Measurements from ENCODE around the gene CCDC102B.
"Not testable (repeated sequence)": the region's sequence is repeated elsewhere in the genome, so short reads cannot be mapped to it uniquely, and the experiment has no call there.

CCDC102B gene

DNA sequence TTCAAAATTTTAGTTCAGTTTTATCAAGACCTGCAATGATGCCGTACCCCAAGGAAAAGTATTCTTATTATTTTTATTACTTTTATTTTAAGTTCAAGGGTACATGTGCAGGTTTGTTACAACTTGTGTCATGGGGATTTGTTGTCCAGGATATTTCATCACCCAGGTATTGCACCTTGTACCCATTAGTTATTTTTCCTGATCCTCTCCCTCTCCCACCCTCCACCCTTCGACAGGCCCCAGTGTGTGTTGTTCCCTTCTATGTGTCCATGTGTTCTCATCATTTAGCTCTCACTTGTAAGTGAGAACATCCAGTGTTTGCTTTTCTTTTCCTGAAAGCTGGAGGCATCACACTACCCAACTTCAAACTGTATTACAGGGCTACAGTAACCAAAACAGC is 122.0 kb downstream of the CCDC102B start:
- H3K36me3 ChIP-seq (ENCODE audit: control insufficient read depth, low read depth, low read length) = no peaks in the 10 kb centered on the region
- H3K27ac ChIP-seq (ENCODE audit: low read length) = no peak overlapping the region
- no peaks in the 10 kb centered on the region for H3K4me1 ChIP-seq (ENCODE audit: control insufficient read depth, low read depth, low read length)
- no peak overlapping the region for H3K4me3 ChIP-seq (ENCODE audit: low read length)
- H3K9me3 ChIP-seq (ENCODE audit: control insufficient read depth, low read depth, low read length) = no peaks in the 10 kb centered on the region
- no peak overlapping the region for H3K9ac ChIP-seq (ENCODE audit: low read length)
- H3K27me3 ChIP-seq (ENCODE audit: control insufficient read depth, insufficient read depth, low read length) = no peaks in the 10 kb centered on the region

DNA sequence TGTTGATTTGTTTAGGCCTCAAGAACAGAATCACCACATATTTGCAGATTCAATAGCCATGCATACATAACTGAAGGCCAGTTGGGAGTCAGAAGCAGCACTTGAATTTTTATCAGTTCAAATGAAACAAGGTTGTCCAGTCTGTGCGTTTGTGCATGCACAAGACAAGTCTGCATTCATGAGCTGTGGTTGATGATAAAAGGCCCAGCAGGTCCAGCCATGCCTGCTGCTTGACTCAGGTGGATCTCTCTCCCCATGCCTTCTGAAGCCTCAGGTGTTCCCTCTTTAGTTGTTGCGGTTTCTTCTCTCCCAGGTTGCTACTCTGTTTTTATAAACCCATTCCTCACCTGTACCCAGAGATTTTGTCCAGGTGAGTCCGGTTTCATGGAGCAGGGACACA is 124.5 kb downstream of the CCDC102B start:
- H3K27me3 ChIP-seq (ENCODE audit: control insufficient read depth, insufficient read depth, low read length) = no peaks in the 10 kb centered on the region
- no peaks in the 10 kb centered on the region for H3K9me3 ChIP-seq (ENCODE audit: control insufficient read depth, low read depth, low read length)
- no peak overlapping the region for H3K4me3 ChIP-seq (ENCODE audit: low read length)
- H3K4me1 ChIP-seq (ENCODE audit: control insufficient read depth, low read depth, low read length) = no peaks in the 10 kb centered on the region
- H3K27ac ChIP-seq (ENCODE audit: low read length) = no peak overlapping the region
- H3K9ac ChIP-seq (ENCODE audit: low read length) = no peak overlapping the region
- no peaks in the 10 kb centered on the region for H3K36me3 ChIP-seq (ENCODE audit: control insufficient read depth, low read depth, low read length)

DNA sequence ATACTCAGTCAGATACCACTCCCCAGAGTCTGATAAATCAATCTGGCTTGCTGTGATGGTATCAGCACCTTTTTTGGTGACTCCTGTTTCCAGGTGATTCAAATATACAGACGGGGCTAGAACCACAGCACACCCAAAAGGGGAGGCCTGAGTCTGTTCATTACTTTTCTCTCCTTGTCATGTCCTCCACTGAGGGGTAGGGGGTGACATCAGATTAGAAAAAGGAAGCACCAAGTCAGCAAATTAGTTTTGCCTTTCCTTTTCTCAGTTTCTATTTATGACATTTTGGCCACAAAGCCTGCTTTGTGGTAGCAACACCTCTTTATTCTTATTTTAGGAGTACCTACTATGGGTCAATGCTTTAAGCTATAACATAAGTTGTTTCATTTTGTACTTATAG is 127.4 kb downstream of the CCDC102B start:
- no peak overlapping the region for H3K4me3 ChIP-seq (ENCODE audit: low read length)
- H3K27ac ChIP-seq (ENCODE audit: low read length) = no peak overlapping the region

DNA sequence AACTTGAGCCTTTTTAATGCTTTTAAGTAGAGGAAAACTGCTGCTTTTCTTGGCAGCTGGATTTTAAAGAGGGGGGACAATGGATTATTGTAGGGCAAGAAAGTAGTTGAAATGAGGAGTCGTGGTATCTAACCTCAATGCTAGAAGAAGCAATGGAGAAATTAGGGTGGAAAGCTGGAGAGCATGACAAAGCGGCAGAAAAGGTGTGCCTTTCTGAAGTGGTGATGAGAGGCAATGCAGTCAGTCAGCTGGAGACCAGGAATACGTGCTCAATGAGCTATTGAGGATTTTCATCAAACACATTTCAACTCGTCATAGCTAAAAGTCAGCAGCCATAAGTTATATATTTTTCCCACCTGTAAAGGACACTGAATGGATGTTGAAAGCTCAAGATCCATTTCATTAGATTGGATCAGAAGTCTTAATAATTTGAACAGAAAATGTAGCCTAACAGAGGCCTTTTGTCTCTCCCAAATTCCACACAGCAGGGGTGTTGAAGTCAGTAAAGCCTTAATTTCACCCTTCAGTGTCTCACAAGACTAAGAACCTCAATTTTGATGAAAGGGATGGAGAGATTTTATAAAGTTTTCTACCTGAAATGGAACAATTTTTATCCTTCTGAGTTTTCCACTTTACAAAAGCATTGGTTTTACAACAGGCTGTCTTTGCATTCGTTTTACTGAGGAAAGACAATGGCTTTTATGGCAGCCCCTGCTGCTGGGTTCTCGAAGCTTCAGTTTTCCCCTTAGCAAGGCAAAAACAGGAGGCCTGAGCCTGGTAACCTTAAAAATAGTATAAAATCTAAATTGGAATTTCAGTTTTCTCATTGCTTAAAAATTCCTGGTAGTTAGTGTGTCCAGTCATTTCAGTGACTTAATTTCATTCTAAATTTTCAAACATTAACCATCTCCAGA is 131.1 kb downstream of the CCDC102B start:
- Histone ChIP-seq H3K4me3 (ENCODE audit: low read length) (no peak overlapping the region), H3K27me3 (ENCODE audit: control insufficient read depth, insufficient read depth, low read length) (no peaks in the 10 kb centered on the region), H3K36me3 (ENCODE audit: control insufficient read depth, low read depth, low read length) (no peaks in the 10 kb centered on the region), H3K9me3 (ENCODE audit: control insufficient read depth, low read depth, low read length) (no peaks in the 10 kb centered on the region), H3K27ac (ENCODE audit: low read length) (no peak overlapping the region), H3K4me1 (ENCODE audit: control insufficient read depth, low read depth, low read length) (peaks cover 12% of the 10 kb centered on the region), H3K9ac (ENCODE audit: low read length) (no peak overlapping the region)

More for the DNA sequence above, 127.4 kb downstream of the CCDC102B start:
- peaks cover 12% of the 10 kb centered on the region for H3K4me1 ChIP-seq (ENCODE audit: control insufficient read depth, low read depth, low read length)
- H3K9ac ChIP-seq (ENCODE audit: low read length) = no peak overlapping the region
- H3K36me3 ChIP-seq (ENCODE audit: control insufficient read depth, low read depth, low read length) = no peaks in the 10 kb centered on the region
- no peaks in the 10 kb centered on the region for H3K27me3 ChIP-seq (ENCODE audit: control insufficient read depth, insufficient read depth, low read length)
- H3K9me3 ChIP-seq (ENCODE audit: control insufficient read depth, low read depth, low read length) = no peaks in the 10 kb centered on the region

DNA sequence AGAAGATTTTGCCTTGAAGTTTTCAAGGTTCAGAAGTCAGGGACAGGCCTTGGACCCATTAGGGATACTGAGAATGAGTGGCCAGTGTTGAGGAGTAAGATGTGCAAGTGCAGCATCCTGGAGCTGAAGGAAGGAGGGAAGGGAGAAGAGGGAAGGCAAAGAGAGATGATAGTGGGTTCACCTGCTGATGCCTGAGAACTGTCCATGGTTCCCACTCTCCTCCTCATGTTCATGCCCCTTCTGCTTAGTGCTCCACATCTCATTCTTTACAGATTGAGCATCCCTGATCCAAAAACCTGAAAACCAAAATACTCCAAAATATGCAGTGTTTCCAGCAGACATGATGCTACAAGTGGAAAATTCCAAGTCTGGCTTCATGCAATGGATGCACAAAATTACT is 137.8 kb downstream of the CCDC102B start:
- H3K9me3 ChIP-seq (ENCODE audit: control insufficient read depth, low read depth, low read length) = no peaks in the 10 kb centered on the region
- H3K4me3 ChIP-seq (ENCODE audit: low read length) = no peak overlapping the region
- H3K36me3 ChIP-seq (ENCODE audit: control insufficient read depth, low read depth, low read length) = no peaks in the 10 kb centered on the region
- H3K4me1 ChIP-seq (ENCODE audit: control insufficient read depth, low read depth, low read length) = no peaks in the 10 kb centered on the region
- no peak overlapping the region for H3K27ac ChIP-seq (ENCODE audit: low read length)
- no peak overlapping the region for H3K9ac ChIP-seq (ENCODE audit: low read length)
- no peaks in the 10 kb centered on the region for H3K27me3 ChIP-seq (ENCODE audit: control insufficient read depth, insufficient read depth, low read length)

DNA sequence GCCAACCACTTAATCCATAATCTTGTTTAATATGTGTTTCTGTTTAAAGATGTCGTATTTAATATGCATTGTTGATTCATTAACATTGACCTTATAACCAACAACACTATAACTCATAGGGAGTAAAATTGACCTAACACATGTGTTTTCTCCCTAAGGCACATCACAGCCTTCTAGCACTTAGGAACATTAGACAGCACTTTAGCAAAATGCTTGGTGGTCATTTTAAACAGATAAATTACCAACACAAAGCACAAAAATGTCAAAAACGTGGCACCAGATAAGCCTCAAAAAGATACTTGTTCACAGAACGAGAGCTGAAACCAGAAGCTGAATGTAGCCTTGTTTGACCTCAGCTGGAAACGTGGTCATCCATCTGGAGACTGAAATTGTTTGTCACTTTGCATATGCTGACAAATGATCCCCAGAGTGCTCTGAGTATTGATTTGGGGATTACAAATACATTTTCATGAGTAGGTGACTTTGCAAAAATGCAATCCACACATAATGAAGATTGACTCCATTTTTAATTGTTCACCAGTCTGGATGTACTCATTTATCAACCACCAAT is 139.2 kb downstream of the CCDC102B start:
- no peaks in the 10 kb centered on the region for H3K27me3 ChIP-seq (ENCODE audit: control insufficient read depth, insufficient read depth, low read length)
- H3K36me3 ChIP-seq (ENCODE audit: control insufficient read depth, low read depth, low read length) = no peaks in the 10 kb centered on the region
- no peaks in the 10 kb centered on the region for H3K9me3 ChIP-seq (ENCODE audit: control insufficient read depth, low read depth, low read length)
- no peak overlapping the region for H3K27ac ChIP-seq (ENCODE audit: low read length)
- no peak overlapping the region for H3K4me3 ChIP-seq (ENCODE audit: low read length)
- no peak overlapping the region for H3K9ac ChIP-seq (ENCODE audit: low read length)
- H3K4me1 ChIP-seq (ENCODE audit: control insufficient read depth, low read depth, low read length) = no peaks in the 10 kb centered on the region

DNA sequence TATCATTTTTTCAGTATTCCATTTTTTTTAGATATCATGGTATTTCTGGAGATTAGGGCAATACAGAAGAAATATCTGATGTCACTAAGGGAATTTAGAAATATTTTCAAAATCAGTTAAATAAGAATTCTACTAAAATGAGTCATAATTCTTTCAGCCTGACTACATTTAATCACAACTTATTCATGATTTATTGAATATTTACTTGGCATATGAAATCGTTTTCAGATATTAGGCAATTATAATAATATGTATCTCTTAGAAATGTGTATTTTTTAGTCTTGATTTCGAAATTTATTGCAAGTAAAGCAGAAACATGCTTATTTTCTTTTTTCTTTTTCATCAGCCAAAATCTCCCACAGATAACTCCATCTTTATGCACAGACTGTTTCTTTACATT is 142.2 kb downstream of the CCDC102B start:
- Histone ChIP-seq H3K9ac (ENCODE audit: low read length) (no peak overlapping the region), H3K9me3 (ENCODE audit: control insufficient read depth, low read depth, low read length) (no peaks in the 10 kb centered on the region)

DNA sequence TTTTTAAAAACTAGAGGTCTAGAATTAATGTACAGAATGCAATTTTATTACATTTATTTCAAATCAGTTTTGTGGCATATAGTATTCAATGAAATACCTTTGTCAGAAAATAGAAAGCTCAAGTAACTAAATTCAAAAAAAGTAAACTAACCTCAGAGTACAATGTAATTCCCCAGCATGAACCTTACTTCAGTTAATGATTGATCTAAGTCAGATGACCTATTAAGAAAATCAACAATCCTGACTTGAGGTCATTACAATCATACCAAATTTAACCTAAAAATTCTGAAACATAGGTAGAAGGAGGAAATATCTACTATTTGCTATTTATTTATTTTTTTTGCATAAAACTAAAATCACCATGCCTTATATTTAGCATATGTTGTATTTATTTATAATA is 142.9 kb downstream of the CCDC102B start:
- Histone ChIP-seq H3K9ac (ENCODE audit: low read length) (no peak overlapping the region), H3K4me1 (ENCODE audit: control insufficient read depth, low read depth, low read length) (peaks cover 20% of the 10 kb centered on the region), H3K4me3 (ENCODE audit: low read length) (no peak overlapping the region), H3K36me3 (ENCODE audit: control insufficient read depth, low read depth, low read length) (no peaks in the 10 kb centered on the region), H3K27ac (ENCODE audit: low read length) (no peak overlapping the region), H3K27me3 (ENCODE audit: control insufficient read depth, insufficient read depth, low read length) (no peaks in the 10 kb centered on the region), H3K9me3 (ENCODE audit: control insufficient read depth, low read depth, low read length) (no peaks in the 10 kb centered on the region)

More for the DNA sequence above, 142.2 kb downstream of the CCDC102B start:
- Histone ChIP-seq H3K27ac (ENCODE audit: low read length) (no peak overlapping the region), H3K27me3 (ENCODE audit: control insufficient read depth, insufficient read depth, low read length) (no peaks in the 10 kb centered on the region), H3K4me1 (ENCODE audit: control insufficient read depth, low read depth, low read length) (peaks cover 20% of the 10 kb centered on the region), H3K4me3 (ENCODE audit: low read length) (no peak overlapping the region), H3K36me3 (ENCODE audit: control insufficient read depth, low read depth, low read length) (no peaks in the 10 kb centered on the region)

DNA sequence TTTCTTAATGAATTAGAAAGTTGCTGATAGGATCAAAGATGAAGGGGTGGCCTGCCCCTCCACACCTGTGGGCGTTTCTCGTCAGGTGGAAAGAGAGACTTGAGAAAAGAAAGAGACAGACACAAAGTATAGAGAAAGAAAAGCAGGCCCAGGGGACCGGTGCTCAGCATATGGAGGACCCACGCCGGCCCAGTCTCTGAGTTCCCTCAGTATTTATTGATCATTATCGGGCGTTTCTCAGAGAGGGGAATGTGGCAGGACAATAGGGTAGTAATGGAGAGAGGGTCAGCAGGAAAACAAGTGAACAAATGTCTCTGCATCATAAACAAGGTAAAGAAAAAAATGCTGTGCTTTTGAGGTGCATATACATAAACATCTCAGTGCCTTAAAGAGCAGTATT is 144.3 kb downstream of the CCDC102B start:
- no peak overlapping the region for H3K27ac ChIP-seq (ENCODE audit: low read length)
- H3K36me3 ChIP-seq (ENCODE audit: control insufficient read depth, low read depth, low read length) = no peaks in the 10 kb centered on the region
- no peaks in the 10 kb centered on the region for H3K27me3 ChIP-seq (ENCODE audit: control insufficient read depth, insufficient read depth, low read length)
- H3K4me3 ChIP-seq (ENCODE audit: low read length) = no peak overlapping the region
- no peak overlapping the region for H3K9ac ChIP-seq (ENCODE audit: low read length)
- peaks cover 20% of the 10 kb centered on the region for H3K4me1 ChIP-seq (ENCODE audit: control insufficient read depth, low read depth, low read length)
- no peaks in the 10 kb centered on the region for H3K9me3 ChIP-seq (ENCODE audit: control insufficient read depth, low read depth, low read length)

DNA sequence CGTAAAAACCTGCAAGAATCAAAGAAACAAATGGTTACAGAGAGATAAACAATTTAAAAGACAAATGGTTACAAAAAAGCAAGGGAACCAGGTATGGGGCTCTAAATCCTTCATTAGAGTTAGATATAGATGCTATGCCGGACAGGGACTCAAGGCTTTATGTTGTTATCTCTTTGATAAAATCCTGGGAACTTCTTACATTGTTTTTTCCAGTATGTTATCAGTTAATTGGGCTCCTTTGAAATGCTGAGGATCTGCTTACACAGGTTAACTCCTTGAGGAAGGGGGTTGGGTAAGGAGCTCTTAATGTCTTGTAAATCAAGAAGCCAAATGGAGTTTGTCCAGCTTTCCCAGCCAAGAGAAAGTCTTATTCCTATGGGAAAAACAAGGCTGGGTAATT is 146.0 kb downstream of the CCDC102B start:
- not testable (repeated sequence) for H3K36me3 ChIP-seq (ENCODE audit: control insufficient read depth, low read depth, low read length); H3K27me3 ChIP-seq (ENCODE audit: control insufficient read depth, insufficient read depth, low read length); H3K9me3 ChIP-seq (ENCODE audit: control insufficient read depth, low read depth, low read length); H3K9ac ChIP-seq (ENCODE audit: low read length); H3K27ac ChIP-seq (ENCODE audit: low read length); H3K4me3 ChIP-seq (ENCODE audit: low read length)
- H3K4me1 ChIP-seq (ENCODE audit: control insufficient read depth, low read depth, low read length) = peaks cover 20% of the 10 kb centered on the region

DNA sequence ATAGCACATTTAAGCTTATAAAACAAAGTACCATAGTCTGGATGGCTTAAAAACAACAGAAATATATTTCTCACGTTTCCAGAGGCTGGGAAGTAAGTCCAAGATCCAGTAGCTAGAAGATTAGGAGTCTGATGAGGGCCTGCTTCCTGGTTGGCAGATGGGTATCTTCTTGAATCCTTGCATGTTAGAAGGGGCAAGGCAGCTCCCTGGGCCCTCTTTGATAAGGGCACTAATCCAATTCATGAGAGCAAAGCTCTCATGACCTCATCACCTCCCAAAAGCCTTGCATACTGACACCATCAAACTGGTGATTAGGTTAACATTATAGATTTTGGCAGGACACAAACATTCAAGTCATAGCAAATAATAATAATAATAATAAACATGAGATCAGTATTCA is 146.4 kb downstream of the CCDC102B start:
- no peaks in the 10 kb centered on the region for H3K27me3 ChIP-seq (ENCODE audit: control insufficient read depth, insufficient read depth, low read length)
- H3K27ac ChIP-seq (ENCODE audit: low read length) = no peak overlapping the region
- no peak overlapping the region for H3K4me3 ChIP-seq (ENCODE audit: low read length)
- no peak overlapping the region for H3K9ac ChIP-seq (ENCODE audit: low read length)
- H3K4me1 ChIP-seq (ENCODE audit: control insufficient read depth, low read depth, low read length) = peaks cover 20% of the 10 kb centered on the region
- H3K9me3 ChIP-seq (ENCODE audit: control insufficient read depth, low read depth, low read length) = no peaks in the 10 kb centered on the region
- no peaks in the 10 kb centered on the region for H3K36me3 ChIP-seq (ENCODE audit: control insufficient read depth, low read depth, low read length)

DNA sequence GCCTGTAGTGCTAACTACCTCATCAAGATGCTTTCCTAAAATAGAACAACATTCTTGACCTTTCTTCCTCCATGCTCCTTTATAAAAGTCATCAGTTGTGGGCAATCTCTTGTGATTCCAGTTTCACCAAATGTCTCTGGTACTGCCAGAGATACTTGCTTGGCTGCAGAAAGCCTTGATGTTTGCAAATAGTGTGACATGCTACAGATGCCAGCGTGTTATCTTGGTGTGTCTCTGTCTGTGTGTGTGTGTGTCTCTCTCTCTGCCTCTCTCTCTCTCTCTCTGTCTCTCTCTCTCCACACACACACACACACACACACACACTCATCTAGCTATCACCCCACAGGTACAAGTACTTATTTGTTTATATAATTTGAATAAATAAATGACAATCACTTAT is 146.9 kb downstream of the CCDC102B start:
- Histone ChIP-seq H3K27me3 (ENCODE audit: control insufficient read depth, insufficient read depth, low read length) (no peaks in the 10 kb centered on the region), H3K9me3 (ENCODE audit: control insufficient read depth, low read depth, low read length) (no peaks in the 10 kb centered on the region), H3K27ac (ENCODE audit: low read length) (no peak overlapping the region), H3K9ac (ENCODE audit: low read length) (no peak overlapping the region), H3K4me1 (ENCODE audit: control insufficient read depth, low read depth, low read length) (peaks cover 20% of the 10 kb centered on the region), H3K36me3 (ENCODE audit: control insufficient read depth, low read depth, low read length) (no peaks in the 10 kb centered on the region), H3K4me3 (ENCODE audit: low read length) (no peak overlapping the region)
